ENCODE results near the gene KRTAP24-1.
A peak's percentile ranks its signal among the peaks of the same experiment; 100 is the strongest.

The KRTAP24-1 gene

DNA sequence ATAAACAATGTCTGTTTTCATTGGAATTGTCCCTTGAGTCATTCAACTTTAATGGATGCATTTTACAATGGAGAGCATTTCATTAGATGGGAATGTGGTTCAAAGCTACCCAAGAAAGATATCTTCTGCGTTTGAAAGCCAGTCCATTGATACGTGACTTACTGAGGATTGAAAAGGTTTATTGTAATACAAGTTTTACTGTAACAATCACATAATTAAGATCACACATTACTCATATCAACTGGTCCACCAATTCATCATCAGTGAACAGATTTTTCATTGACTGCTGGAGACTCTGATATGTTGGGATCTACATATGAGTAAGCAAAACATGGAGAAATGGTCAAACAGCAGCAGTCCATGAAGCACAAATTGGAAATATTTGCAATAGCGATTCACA is 32.8 kb downstream of the KRTAP24-1 start:
- Histone ChIP-seq H3K9me3 (ENCODE audit: insufficient read depth, low read depth, low read length) (no peaks in the 10 kb centered on the region), H3K4me2 (ENCODE audit: low read length) (no peak overlapping the region), H2BK5ac (ENCODE audit: low read depth, low read length, poor library complexity) (no peak overlapping the region), H3K79me2 (ENCODE audit: control insufficient read depth, insufficient read depth, low read length, poor library complexity) (no peaks in the 10 kb centered on the region), H3K27ac (ENCODE audit: low read depth, low read length) (no peak overlapping the region), H3K27me3 (ENCODE audit: insufficient read depth, low read length) (no peaks in the 10 kb centered on the region), H4K8ac (ENCODE audit: low read depth, low read length) (no peak overlapping the region), H3K79me1 (ENCODE audit: low read length) (no peaks in the 10 kb centered on the region), H3K36me3 (ENCODE audit: control insufficient read depth in 1 of 2, insufficient read depth in 2 of 2, low read length in 2 of 2) (no peaks in the 10 kb centered on the region), H2AFZ (ENCODE audit: insufficient read depth, low read length, poor library complexity) (no peak overlapping the region), H2BK12ac (ENCODE audit: low read length) (no peak overlapping the region), H3K4me1 (ENCODE audit: control insufficient read depth in 1 of 2, insufficient read depth in 2 of 2, low read length in 2 of 2) (peaks cover 0 to 2% of the 10 kb centered on the region in 2 experiments), H3K14ac (ENCODE audit: low read length) (no peak overlapping the region), H3K4ac (ENCODE audit: low read depth, low read length) (no peak overlapping the region), H3K4me3 (ENCODE audit: low read depth, low read length) (no peak overlapping the region), H3K9ac (ENCODE audit: low read length) (no peak overlapping the region), H2BK120ac (ENCODE audit: insufficient read depth, low read length, poor library complexity) (no peak overlapping the region), H2AK5ac (ENCODE audit: low read length) (no peak overlapping the region), H4K91ac (ENCODE audit: low read depth, low read length) (no peak overlapping the region), H4K12ac (ENCODE audit: low read depth, low read length) (no peak overlapping the region), H3K18ac (ENCODE audit: low read length) (no peak overlapping the region), H3K23ac (ENCODE audit: low read length) (no peak overlapping the region)
- DNase-seq: no peak
- no CpG with 5 or more reads among the region's 3 CpGs for WGBS (ENCODE audit: extremely low coverage, insufficient coverage, insufficient read length)

DNA sequence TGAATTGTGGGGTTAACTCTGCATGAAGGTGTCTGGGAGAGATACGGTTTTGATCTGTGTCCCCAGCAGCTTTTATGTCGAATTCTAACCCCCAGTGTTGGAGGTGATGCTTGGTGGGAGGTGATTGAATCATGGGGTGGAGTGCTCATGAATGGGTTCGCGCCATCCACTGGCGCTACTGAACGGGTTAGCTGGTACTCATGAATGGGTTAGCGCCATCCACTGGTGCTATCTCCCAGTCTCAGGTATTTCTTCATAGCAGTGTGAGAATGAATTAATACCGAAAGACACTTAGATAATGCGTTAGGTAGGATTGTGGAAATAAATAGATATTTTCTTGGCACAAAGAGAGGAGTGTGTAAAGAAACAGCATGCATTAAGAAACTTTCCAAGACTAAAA is 33.9 kb downstream of the KRTAP24-1 start:
- Histone ChIP-seq H2AFZ (ENCODE audit: insufficient read depth, low read length, poor library complexity) (no peak overlapping the region), H3K9me3 (ENCODE audit: insufficient read depth, low read depth, low read length) (no peaks in the 10 kb centered on the region), H4K12ac (ENCODE audit: low read depth, low read length) (no peak overlapping the region), H2BK5ac (ENCODE audit: low read depth, low read length, poor library complexity) (no peak overlapping the region), H3K4me1 (ENCODE audit: control insufficient read depth in 1 of 2, insufficient read depth in 2 of 2, low read length in 2 of 2) (peaks cover 0 to 2% of the 10 kb centered on the region in 2 experiments), H4K8ac (ENCODE audit: low read depth, low read length) (no peak overlapping the region), H2BK12ac (ENCODE audit: low read length) (no peak overlapping the region), H3K36me3 (ENCODE audit: control insufficient read depth in 1 of 2, insufficient read depth in 2 of 2, low read length in 2 of 2) (no peaks in the 10 kb centered on the region), H3K23ac (ENCODE audit: low read length) (no peak overlapping the region), H3K4me2 (ENCODE audit: low read length) (no peak overlapping the region), H3K79me1 (ENCODE audit: low read length) (no peaks in the 10 kb centered on the region), H3K4me3 (ENCODE audit: low read depth, low read length) (no peak overlapping the region), H3K4ac (ENCODE audit: low read depth, low read length) (no peak overlapping the region), H3K27ac (ENCODE audit: low read depth, low read length) (no peak overlapping the region), H3K9ac (ENCODE audit: low read length) (no peak overlapping the region), H2AK5ac (ENCODE audit: low read length) (no peak overlapping the region), H3K27me3 (ENCODE audit: insufficient read depth, low read length) (no peaks in the 10 kb centered on the region), H3K79me2 (ENCODE audit: control insufficient read depth, insufficient read depth, low read length, poor library complexity) (no peaks in the 10 kb centered on the region), H4K91ac (ENCODE audit: low read depth, low read length) (no peak overlapping the region), H2BK120ac (ENCODE audit: insufficient read depth, low read length, poor library complexity) (no peak overlapping the region), H3K18ac (ENCODE audit: low read length) (no peak overlapping the region), H3K14ac (ENCODE audit: low read length) (no peak overlapping the region)
- no CpG with 5 or more reads among the region's 9 CpGs for WGBS (ENCODE audit: extremely low coverage, insufficient coverage, insufficient read length)
- no peak for DNase-seq

DNA sequence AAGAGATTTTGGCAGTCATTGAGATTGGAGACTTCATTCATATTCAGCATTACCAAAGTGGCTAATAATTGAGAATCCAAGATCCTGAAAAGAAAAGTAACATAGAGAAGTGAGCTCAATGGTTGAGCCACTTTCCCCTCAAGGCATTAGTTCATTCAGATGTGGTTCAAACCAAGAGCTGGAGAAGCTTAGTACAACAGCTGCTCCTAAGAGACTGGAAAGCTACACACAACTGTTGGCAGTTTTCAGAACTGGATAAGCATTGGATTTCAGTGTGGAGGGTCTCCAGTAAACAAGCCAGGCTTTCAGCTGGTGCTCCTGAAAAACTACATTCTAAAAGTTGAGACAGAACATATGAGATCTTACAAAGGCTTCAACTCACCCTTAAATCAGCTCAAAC is 37.7 kb downstream of the KRTAP24-1 start:
- Histone ChIP-seq H4K91ac (ENCODE audit: low read depth, low read length) (no peak overlapping the region), H2BK120ac (ENCODE audit: insufficient read depth, low read length, poor library complexity) (no peak overlapping the region), H3K79me2 (ENCODE audit: control insufficient read depth, insufficient read depth, low read length, poor library complexity) (no peaks in the 10 kb centered on the region), H3K4me1 (ENCODE audit: control insufficient read depth in 1 of 2, insufficient read depth in 2 of 2, low read length in 2 of 2) (peaks cover 0 to 2% of the 10 kb centered on the region in 2 experiments), H3K4me2 (ENCODE audit: low read length) (no peak overlapping the region), H3K18ac (ENCODE audit: low read length) (no peak overlapping the region), H2AFZ (ENCODE audit: insufficient read depth, low read length, poor library complexity) (no peak overlapping the region), H4K8ac (ENCODE audit: low read depth, low read length) (no peak overlapping the region), H4K12ac (ENCODE audit: low read depth, low read length) (no peak overlapping the region), H2AK5ac (ENCODE audit: low read length) (no peak overlapping the region), H3K36me3 (ENCODE audit: control insufficient read depth in 1 of 2, insufficient read depth in 2 of 2, low read length in 2 of 2) (no peaks in the 10 kb centered on the region), H3K4ac (ENCODE audit: low read depth, low read length) (no peak overlapping the region), H3K4me3 (ENCODE audit: low read depth, low read length) (no peak overlapping the region), H2BK5ac (ENCODE audit: low read depth, low read length, poor library complexity) (no peak overlapping the region), H3K23ac (ENCODE audit: low read length) (no peak overlapping the region), H2BK12ac (ENCODE audit: low read length) (no peak overlapping the region), H3K9me3 (ENCODE audit: insufficient read depth, low read depth, low read length) (no peaks in the 10 kb centered on the region), H3K27me3 (ENCODE audit: insufficient read depth, low read length) (no peaks in the 10 kb centered on the region), H3K27ac (ENCODE audit: low read depth, low read length) (no peak overlapping the region), H3K14ac (ENCODE audit: low read length) (no peak overlapping the region), H3K9ac (ENCODE audit: low read length) (no peak overlapping the region), H3K79me1 (ENCODE audit: low read length) (no peaks in the 10 kb centered on the region)
- no peak for DNase-seq

DNA sequence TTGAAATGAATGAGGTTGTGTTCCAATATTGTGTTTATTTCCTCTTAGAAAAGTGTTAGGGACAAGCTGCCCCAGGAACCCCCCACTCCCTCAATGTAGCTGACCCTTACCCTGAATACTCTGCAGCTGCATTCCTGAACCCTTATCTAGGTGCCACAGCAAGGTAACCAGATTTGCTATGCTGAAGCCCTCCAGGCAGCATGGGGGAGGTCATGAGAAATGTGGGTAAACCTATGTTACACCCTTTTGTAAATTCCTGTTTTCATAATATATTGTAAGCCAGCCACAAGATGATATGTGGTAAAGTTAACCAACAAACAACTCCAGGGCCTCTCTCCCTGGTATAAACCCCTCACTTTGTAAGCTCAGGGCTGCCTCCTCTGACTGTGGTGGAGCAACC is 39.1 kb downstream of the KRTAP24-1 start:
- H3K4me3 ChIP-seq (ENCODE audit: low read depth, low read length): no peak overlapping the region
- H3K4me1 ChIP-seq (ENCODE audit: control insufficient read depth in 1 of 2, insufficient read depth in 2 of 2, low read length in 2 of 2): peaks cover 0 to 2% of the 10 kb centered on the region in 2 experiments
- no peak overlapping the region for H3K9ac ChIP-seq (ENCODE audit: low read length)
- no peaks in the 10 kb centered on the region for H3K27me3 ChIP-seq (ENCODE audit: insufficient read depth, low read length)
- H3K14ac ChIP-seq (ENCODE audit: low read length): no peak overlapping the region
- peak; percentile 83 for DNase-seq
- no peak overlapping the region for H3K27ac ChIP-seq (ENCODE audit: low read depth, low read length)
- no peaks in the 10 kb centered on the region for H3K79me1 ChIP-seq (ENCODE audit: low read length)
- no peaks in the 10 kb centered on the region for H3K79me2 ChIP-seq (ENCODE audit: control insufficient read depth, insufficient read depth, low read length, poor library complexity)
- H3K18ac ChIP-seq (ENCODE audit: low read length): no peak overlapping the region
- H4K91ac ChIP-seq (ENCODE audit: low read depth, low read length): no peak overlapping the region
- H2BK120ac ChIP-seq (ENCODE audit: insufficient read depth, low read length, poor library complexity): no peak overlapping the region
- no peak overlapping the region for H3K23ac ChIP-seq (ENCODE audit: low read length)
- no peak overlapping the region for H4K12ac ChIP-seq (ENCODE audit: low read depth, low read length)
- H3K36me3 ChIP-seq (ENCODE audit: control insufficient read depth in 1 of 2, insufficient read depth in 2 of 2, low read length in 2 of 2): no peaks in the 10 kb centered on the region
- H4K8ac ChIP-seq (ENCODE audit: low read depth, low read length): no peak overlapping the region
- no peak overlapping the region for H2BK12ac ChIP-seq (ENCODE audit: low read length)
- H3K4ac ChIP-seq (ENCODE audit: low read depth, low read length): no peak overlapping the region
- no peaks in the 10 kb centered on the region for H3K9me3 ChIP-seq (ENCODE audit: insufficient read depth, low read depth, low read length)
- H2BK5ac ChIP-seq (ENCODE audit: low read depth, low read length, poor library complexity): no peak overlapping the region
- H2AK5ac ChIP-seq (ENCODE audit: low read length): no peak overlapping the region
- no peak overlapping the region for H2AFZ ChIP-seq (ENCODE audit: insufficient read depth, low read length, poor library complexity)
- H3K4me2 ChIP-seq (ENCODE audit: low read length): peak overlapping the region; percentile 26

DNA sequence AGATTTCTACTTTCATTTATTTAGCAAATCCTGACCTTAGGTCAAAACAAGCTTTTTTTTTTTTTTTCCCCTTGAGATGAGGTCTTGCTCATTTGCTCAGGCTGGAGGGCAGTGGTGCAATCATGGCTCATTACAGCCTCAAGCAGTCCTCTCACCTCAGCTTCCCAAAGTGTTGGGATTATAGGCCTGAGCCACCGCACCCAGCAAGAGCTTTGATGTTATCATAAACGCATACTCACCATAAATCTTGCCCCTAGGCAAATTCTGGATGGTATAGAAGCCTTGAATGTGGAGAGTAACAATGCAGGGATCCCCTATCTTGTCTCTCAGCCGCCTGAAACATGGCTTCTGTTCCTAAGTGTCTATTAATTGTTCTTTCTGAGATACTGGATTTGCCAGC is 42.1 kb downstream of the KRTAP24-1 start:
- Histone ChIP-seq H4K8ac (ENCODE audit: low read depth, low read length) (no peak overlapping the region), H2BK120ac (ENCODE audit: insufficient read depth, low read length, poor library complexity) (no peak overlapping the region), H4K91ac (ENCODE audit: low read depth, low read length) (no peak overlapping the region), H3K14ac (ENCODE audit: low read length) (no peak overlapping the region), H3K4me3 (ENCODE audit: low read depth, low read length) (no peak overlapping the region), H3K4me1 (ENCODE audit: control insufficient read depth in 1 of 2, insufficient read depth in 2 of 2, low read length in 2 of 2) (peaks cover 0 to 2% of the 10 kb centered on the region in 2 experiments), H2BK12ac (ENCODE audit: low read length) (no peak overlapping the region), H3K4ac (ENCODE audit: low read depth, low read length) (no peak overlapping the region), H2AK5ac (ENCODE audit: low read length) (no peak overlapping the region), H3K18ac (ENCODE audit: low read length) (no peak overlapping the region), H3K4me2 (ENCODE audit: low read length) (no peak overlapping the region), H3K9ac (ENCODE audit: low read length) (no peak overlapping the region), H3K9me3 (ENCODE audit: insufficient read depth, low read depth, low read length) (no peaks in the 10 kb centered on the region), H2AFZ (ENCODE audit: insufficient read depth, low read length, poor library complexity) (no peak overlapping the region), H3K79me2 (ENCODE audit: control insufficient read depth, insufficient read depth, low read length, poor library complexity) (no peaks in the 10 kb centered on the region), H4K12ac (ENCODE audit: low read depth, low read length) (no peak overlapping the region), H3K23ac (ENCODE audit: low read length) (no peak overlapping the region), H3K36me3 (ENCODE audit: control insufficient read depth in 1 of 2, insufficient read depth in 2 of 2, low read length in 2 of 2) (no peaks in the 10 kb centered on the region), H3K27ac (ENCODE audit: low read depth, low read length) (no peak overlapping the region), H3K27me3 (ENCODE audit: insufficient read depth, low read length) (no peaks in the 10 kb centered on the region), H3K79me1 (ENCODE audit: low read length) (no peaks in the 10 kb centered on the region), H2BK5ac (ENCODE audit: low read depth, low read length, poor library complexity) (no peak overlapping the region)
- DNase-seq: peak; percentile 73 to 97
- no CpG with 5 or more reads among the region's 3 CpGs for WGBS (ENCODE audit: extremely low coverage, insufficient coverage, insufficient read length)
